HG02610 (cell line): ENCODE results near the gene PINLYP.
"Not testable (repeated sequence)": the region's sequence is repeated elsewhere in the genome, so short reads cannot be mapped to it uniquely, and the experiment has no call there.

Experiments
- ATAC-seq: cut with Tn5 transposase; IDR thresholded peaks from one replicate; pipeline ENCODE4 v1.9.1; 2021; ENCODE audit warnings: mild to moderate bottlenecking, moderate library complexity; ENCODE audit not compliant: unreplicated experiment

Gene PINLYP

GRCh38 chr19:43575955-43576878 is 616 bp downstream of the PINLYP start:
- ATAC-seq = peak; percentile 3

GRCh38 chr19:43578787-43579186 is 3.2 kb downstream of the PINLYP start:
- ATAC-seq = no peak

- ATAC-seq = no peak
Observed at GRCh38 chr19:43581467-43581866, 5.9 kb downstream of the PINLYP start.

- no peak for ATAC-seq
Observed at GRCh38 chr19:43582495-43582894, 6.9 kb downstream of the PINLYP start.

- ATAC-seq = no peak
Observed at GRCh38 chr19:43584484-43584883, 8.9 kb downstream of the PINLYP start.

- no peak for ATAC-seq
Observed at GRCh38 chr19:43586346-43586745, 10.7 kb downstream of the PINLYP start.

- ATAC-seq = not testable (repeated sequence)
Observed at GRCh38 chr19:43587029-43587428, 11.4 kb downstream of the PINLYP start.

GRCh38 chr19:43589277-43589676 is 13.7 kb downstream of the PINLYP start:
- ATAC-seq = no peak

- no peak for ATAC-seq
Observed at GRCh38 chr19:43589678-43590077, 14.1 kb downstream of the PINLYP start.

GRCh38 chr19:43591904-43592772 is 16.5 kb downstream of the PINLYP start:
- ATAC-seq = no peak

- ATAC-seq = no peak
Observed at GRCh38 chr19:43592800-43593350, 17.3 kb downstream of the PINLYP start.

GRCh38 chr19:43594081-43594697 is 18.6 kb downstream of the PINLYP start:
- ATAC-seq = no peak

- peak; percentile 26 for ATAC-seq
Observed at GRCh38 chr19:43594710-43595604, 19.4 kb downstream of the PINLYP start.

GRCh38 chr19:43595605-43595998 is 20.0 kb downstream of the PINLYP start:
- ATAC-seq = no peak

- ATAC-seq = peak; percentile 77
Observed at GRCh38 chr19:43595999-43596841, 20.6 kb downstream of the PINLYP start, which contains the start of the genes IRGQ and ZNF576. TSS of gene IRGQ (minus strand) at chr19:43596134. CDS start at chr19:43595338, 796 bp downstream. TSS of gene ZNF576 (plus strand) at chr19:43596595. CDS start at chr19:43597109, 514 bp downstream.

GRCh38 chr19:43596842-43597461 is 21.4 kb downstream of the PINLYP start:
- no peak for ATAC-seq

GRCh38 chr19:43597876-43598275 is 22.3 kb downstream of the PINLYP start:
- ATAC-seq = no peak
